ENCODE measurements around the gene SUGCT. TPM values are rescaled to one million over a fixed set of nuclear protein-coding genes. Genes with fewer than 3 reads are reported as not detected.

SUGCT gene
- total and polyA plus RNA-seq, 2 of the 13 experiments (the other 11 are each of a cell fraction or from before 2014, with no cell fraction given), result 10.1 to 22.2 TPM

DNA sequence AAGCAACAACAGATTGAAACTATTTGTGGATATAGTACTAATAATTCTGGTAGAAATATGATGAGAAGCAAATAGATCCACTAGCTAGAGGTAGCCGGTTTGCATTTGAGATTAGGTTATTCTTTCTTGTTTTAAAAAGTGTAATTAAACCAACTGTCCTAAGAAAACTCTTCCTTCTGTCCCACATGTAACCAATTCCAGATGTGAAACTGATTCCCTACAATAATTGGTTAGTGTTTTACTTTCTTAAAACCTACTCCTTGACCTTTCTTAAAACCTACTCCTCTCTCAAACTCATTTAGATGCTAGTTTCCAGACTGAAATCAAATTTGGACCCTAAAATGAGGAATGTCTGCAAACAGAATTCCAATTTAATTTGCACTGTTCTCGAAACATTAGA, 521.5 kb downstream of the SUGCT start:
- Histone ChIP-seq H3K36me3 (replicated peaks in 1 of 2; ENCODE audit: control insufficient read depth in 1 of 2, insufficient read depth in 2 of 2, low read length in 2 of 2) (no peaks in the 10 kb centered on the region), H3K27ac (ENCODE audit: extremely low read length, insufficient read depth, low read length) (no peak overlapping the region), H3K4me3 (replicated peaks in 1 of 3; ENCODE audit: insufficient read depth in 1 of 3, low read depth in 2 of 3, low read length in 3 of 3) (no peak overlapping the region), H3K9me3 (ENCODE audit: low read length) (no peaks in the 10 kb centered on the region), H3K4me2 (ENCODE audit: low read depth, low read length) (no peak overlapping the region), H3K9ac (ENCODE audit: insufficient read depth, low read depth, low read length) (no peak overlapping the region), H3K79me2 (ENCODE audit: insufficient read depth, low read length) (no peaks in the 10 kb centered on the region), H4K20me1 (ENCODE audit: insufficient read depth, low read length) (no peaks in the 10 kb centered on the region), H3K4me1 (ENCODE audit: insufficient read depth, low read length) (no peaks in the 10 kb centered on the region), H2AFZ (ENCODE audit: low read length) (no peak overlapping the region), H3K27me3 (ENCODE audit: control insufficient read depth in 1 of 2, insufficient read depth in 2 of 2, low read length in 2 of 2) (no peaks in the 10 kb centered on the region)
- in situ Hi-C loops (cut with HindIII; ENCODE audit: extremely low pct_ligation_motif_present, low pct_unique_long_range_greater_than_20kb) (no loop called here), intact Hi-C loops (cut with micrococcal nuclease; ENCODE audit: unreplicated experiment) (no loop called here)
- ChIA-PET POLR2A (no interaction called here), CTCF (ENCODE audit: low intra/inter-chr PET ratio, low total read pairs) (no interaction called here)
- no peak for DNase-seq (ENCODE audit: low spot score)
- FAIRE-seq, result no peak
- 98% methylated on average over 2 of the region's 2 CpGs for WGBS (ENCODE audit: low lambda C conversion rate)
- TF ChIP-seq MTERF4 (CRISPR knock-in tag; IDR thresholded peaks at IDR 0.05) (no peak), ZZZ3 (CRISPR knock-in tag; IDR thresholded peaks at IDR 0.05; ENCODE audit: borderline replicate concordance) (no peak)
- no peak for ATAC-seq
- no TSS peak for BruUV-seq (replicated peaks)

GRCh38 chr7:40658729-40659128, 523.9 kb downstream of the SUGCT start:
- FAIRE-seq, result no peak
- POLR2A ChIA-PET, result no interaction called here
- Histone ChIP-seq H3K79me2 (ENCODE audit: insufficient read depth, low read length) (no peaks in the 10 kb centered on the region), H3K9me3 (ENCODE audit: low read length) (no peaks in the 10 kb centered on the region), H3K27ac (ENCODE audit: extremely low read length, insufficient read depth, low read length) (no peak overlapping the region), H3K4me2 (ENCODE audit: low read depth, low read length) (no peak overlapping the region), H3K27me3 (ENCODE audit: control insufficient read depth in 1 of 2, insufficient read depth in 2 of 2, low read length in 2 of 2) (no peaks in the 10 kb centered on the region), H3K9ac (ENCODE audit: insufficient read depth, low read depth, low read length) (no peak overlapping the region), H4K20me1 (ENCODE audit: insufficient read depth, low read length) (no peaks in the 10 kb centered on the region), H3K36me3 (replicated peaks in 1 of 2; ENCODE audit: control insufficient read depth in 1 of 2, insufficient read depth in 2 of 2, low read length in 2 of 2) (no peaks in the 10 kb centered on the region), H2AFZ (ENCODE audit: low read length) (no peak overlapping the region), H3K4me3 (replicated peaks in 1 of 3; ENCODE audit: insufficient read depth in 1 of 3, low read depth in 2 of 3, low read length in 3 of 3) (no peak overlapping the region), H3K4me1 (ENCODE audit: insufficient read depth, low read length) (no peaks in the 10 kb centered on the region)
- no TSS peak for BruUV-seq (replicated peaks)
- ATAC-seq, result no peak
- no peak for DNase-seq (ENCODE audit: low spot score)
- CTCF ChIA-PET (ENCODE audit: low intra/inter-chr PET ratio, low total read pairs), result no interaction called here
- intact Hi-C loops (cut with micrococcal nuclease; ENCODE audit: unreplicated experiment), result no loop called here
- TF ChIP-seq ZBTB1 (CRISPR knock-in tag; IDR thresholded peaks at IDR 0.05; ENCODE audit: borderline replicate concordance), result no peak
- TF ChIP-seq GABPA (IDR thresholded peaks at IDR 0.05; ENCODE audit: low read depth, low read length), result no peak
- TF ChIP-seq GABPA (CRISPR knock-in tag; IDR thresholded peaks at IDR 0.05; ENCODE audit: low read depth), result no peak
- TF ChIP-seq ZNF577 (CRISPR knock-in tag; IDR thresholded peaks at IDR 0.05; ENCODE audit: borderline replicate concordance, low read depth), result no peak
- WGBS (ENCODE audit: low lambda C conversion rate), result 100% methylated on average over 2 of the region's 2 CpGs
- in situ Hi-C loops (cut with HindIII; ENCODE audit: extremely low pct_ligation_motif_present, low pct_unique_long_range_greater_than_20kb), result no loop called here
